HepG2 (cell line): ENCODE measurements around the gene RPLP2. TPM values are rescaled to one million over a fixed set of nuclear protein-coding genes. Genes with fewer than 3 reads are reported as not detected.

Source experiments
- DR1 ChIP-seq: sonication (generic); formaldehyde crosslinking; IDR thresholded peaks from 2 replicates; pipeline ENCODE4 v1.8.0; 2021; ENCODE audit warnings: mild to moderate bottlenecking, missing genetic modification reagents, inconsistent platforms
- HNRNPUL1 ChIP-seq: fragments of 200-400 bp; formaldehyde crosslinking; IDR thresholded peaks from 2 replicates; pipeline ENCODE4 v1.6.1; 2017; ENCODE audit warnings: low read depth, mild to moderate bottlenecking, low read length, moderate library complexity
- LRRFIP1 ChIP-seq: sonication (generic); formaldehyde crosslinking; conservative IDR thresholded peaks from 2 replicates; pipeline ENCODE4 v1.4.0; 2020; ENCODE audit warnings: missing genetic modification reagents
- MTERF4 ChIP-seq: sonication (generic); formaldehyde crosslinking; IDR thresholded peaks from 2 replicates; pipeline ENCODE4 v1.8.0; 2023; ENCODE audit warnings: mild to moderate bottlenecking, missing genetic modification reagents
- NAIF1 ChIP-seq: sonication (generic); formaldehyde crosslinking; IDR thresholded peaks from 2 replicates; pipeline ENCODE4 v1.5.0; 2020; ENCODE audit warnings: mild to moderate bottlenecking, missing genetic modification reagents, borderline replicate concordance
- NCOR1 ChIP-seq: fragments of 200-600 bp; sonication (generic); IDR thresholded peaks from 2 replicates; pipeline ENCODE4 v1.7.0; 2017; ENCODE audit warnings: antibody characterized with exemption, low read length, borderline replicate concordance
- SKI ChIP-seq: fragments of 450-650 bp; IDR thresholded peaks from one replicate; pipeline ENCODE4 v1.6.1; 2018; ENCODE audit warnings: mild to moderate bottlenecking; ENCODE audit not compliant: partially characterized antibody
- SNAPC4 ChIP-seq: sonication (generic); formaldehyde crosslinking; IDR thresholded peaks from 2 replicates; pipeline ENCODE4 v1.4.0; 2020; ENCODE audit warnings: mild to moderate bottlenecking, missing genetic modification reagents
- TSC22D2 ChIP-seq: sonication (generic); formaldehyde crosslinking; IDR thresholded peaks from 2 replicates; pipeline ENCODE4 v1.5.1; 2020; ENCODE audit warnings: missing genetic modification reagents, mild to moderate bottlenecking, borderline replicate concordance
- ZBTB39 ChIP-seq: sonication (generic); formaldehyde crosslinking; IDR thresholded peaks from 2 replicates; pipeline ENCODE4 v1.5.0; 2020; ENCODE audit warnings: missing genetic modification reagents
- ZFP36L1 ChIP-seq: sonication (generic); formaldehyde crosslinking; IDR thresholded peaks from 2 replicates; pipeline ENCODE4 v1.8.0; 2022; ENCODE audit warnings: mild to moderate bottlenecking, missing genetic modification reagents, moderate library complexity
- ZNF20 ChIP-seq: sonication (generic); formaldehyde crosslinking; IDR thresholded peaks from 2 replicates; pipeline ENCODE4 v1.4.0; 2020; ENCODE audit warnings: mild to moderate bottlenecking, moderate library complexity, missing genetic modification reagents
- ZNF501 ChIP-seq: sonication (generic); formaldehyde crosslinking; IDR thresholded peaks from 2 replicates; pipeline ENCODE4 v1.5.1; 2020; ENCODE audit warnings: mild to moderate bottlenecking, moderate library complexity, missing genetic modification reagents
- ZNF740 ChIP-seq: sonication (generic); formaldehyde crosslinking; IDR thresholded peaks from 2 replicates; pipeline ENCODE4 v1.4.0; 2020; ENCODE audit warnings: missing genetic modification reagents
- ZNF773 ChIP-seq: sonication (generic); formaldehyde crosslinking; IDR thresholded peaks from 2 replicates; pipeline ENCODE4 v1.4.0; 2020; ENCODE audit warnings: missing genetic modification reagents, borderline replicate concordance
- ZNF788 ChIP-seq: sonication (generic); formaldehyde crosslinking; IDR thresholded peaks from 2 replicates; pipeline ENCODE4 v1.5.0; 2020; ENCODE audit warnings: mild to moderate bottlenecking, missing genetic modification reagents, borderline replicate concordance
- ZNF841 ChIP-seq: sonication (generic); formaldehyde crosslinking; IDR thresholded peaks from 2 replicates; pipeline ENCODE4 v1.8.1; 2023; ENCODE audit warnings: missing genetic modification reagents, borderline replicate concordance
- polyA plus RNA-seq, 8 experiments: library from polyadenylated mRNA; depleted of rRNA in 3 of 8; stranded (reverse) in 7 of 8; unstranded in 1 of 8; fragments of >200 nt; fragmentation: Illumina TruSeq in 4 of 8; extraction: Trizol in 4 of 8; gene quantifications; 2 replicates each; pipeline versions ENCODE4 v1.2.1 to v1.2.3, GENCODE V29; 2011 to 2016; ENCODE audit warnings: low read depth in 4 of 8, missing spikeins in 1 of 8, mixed read lengths in 1 of 8; ENCODE audit not compliant: insufficient read depth in 1 of 8
- total RNA-seq, 5 experiments: library from RNA; depleted of rRNA; stranded (reverse); fragments of >200 nt; fragmentation: Illumina TruSeq; extraction: Trizol; gene quantifications; 2 replicates each; pipeline ENCODE4 v1.2.3, GENCODE V29; 2016; ENCODE audit warnings: low read depth in 1 of 5

RPLP2 gene
- total and polyA plus RNA-seq, 2 of the 13 experiments (the other 11 are each of a cell fraction or from before 2014, with no cell fraction given): 978 to 2,106 TPM

GRCh38 chr11:777288-778255, 32.2 kb upstream of the RPLP2 start, which contains the start of gene GATD1 (continued):
- TF ChIP-seq LRRFIP1 (CRISPR knock-in tag) (no peak), NCOR1 (no peak), ZFP36L1 (CRISPR knock-in tag) (no peak), SKI (peak; percentile 60), TSC22D2 (CRISPR knock-in tag) (no peak), ZNF773 (CRISPR knock-in tag) (peak; percentile 76; the same call in 1 of the 2 replicates), SNAPC4 (no peak), HNRNPUL1 (no peak), ZNF20 (CRISPR knock-in tag) (no peak), DR1 (CRISPR knock-in tag) (no peak), ZNF501 (CRISPR knock-in tag) (no peak), ZNF788 (peak; percentile 55; the same call in 1 of the 2 replicates), ZNF740 (CRISPR knock-in tag) (no peak), MTERF4 (CRISPR knock-in tag) (no peak), NAIF1 (no peak), ZNF841 (CRISPR knock-in tag) (no peak), ZBTB39 (no peak)
